ENCODE data around the gene GK. TPM values are rescaled to one million over a fixed set of nuclear protein-coding genes. Genes with fewer than 3 reads are reported as not detected.

The GK gene
- total and polyA plus RNA-seq, 2 of the 8 experiments (the other 6 are each of a cell fraction or from before 2014, with no cell fraction given) = 2.9 to 11.2 TPM

DNA sequence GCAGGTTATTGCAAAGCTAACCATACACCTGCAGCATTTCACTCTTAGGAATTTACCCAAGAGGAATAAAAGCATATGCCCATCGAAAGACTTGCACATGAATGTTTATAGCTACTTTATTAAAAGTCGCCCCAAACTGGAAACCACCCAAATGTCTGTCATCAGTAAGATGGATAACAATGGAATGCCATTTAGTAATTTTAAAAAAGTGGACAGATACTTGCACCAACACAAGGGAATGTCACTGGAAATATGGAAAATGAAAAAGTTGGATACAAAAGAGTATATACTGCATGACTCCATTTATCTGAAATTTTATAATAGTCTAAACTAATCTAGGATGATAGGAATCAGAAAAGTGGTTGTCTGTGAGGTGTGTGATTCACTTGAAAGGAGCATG is 12.9 kb downstream of the GK start:
- no peaks in the 10 kb centered on the region for H3K27me3 ChIP-seq (replicated peaks in 1 of 4; ENCODE audit: control insufficient read depth in 3 of 4, extremely low read depth in 1 of 4, insufficient read depth in 3 of 4, low read length in 3 of 4)
- no peak overlapping the region for H2BK12ac ChIP-seq (ENCODE audit: low read depth, low read length)
- no peak overlapping the region for H3K23ac ChIP-seq (ENCODE audit: insufficient read length)
- no peak overlapping the region for H3K56ac ChIP-seq (replicated peaks; ENCODE audit: insufficient read length, low read depth, low read length)
- no peak overlapping the region for H3K4me2 ChIP-seq (ENCODE audit: insufficient read depth in 1 of 2, low read depth in 2 of 2, low read length in 2 of 2)
- H3K79me1 ChIP-seq (ENCODE audit: low read depth, low read length) = no peaks in the 10 kb centered on the region
- no peak for FAIRE-seq
- no peak overlapping the region for H2BK5ac ChIP-seq (ENCODE audit: low read depth, low read length)
- H4K20me1 ChIP-seq (replicated peaks in 1 of 2; ENCODE audit: control insufficient read depth in 1 of 2, insufficient read depth in 2 of 2, low read length in 2 of 2) = no peaks in the 10 kb centered on the region
- H3K18ac ChIP-seq (ENCODE audit: extremely low read depth, low read length) = no peak overlapping the region
- no peak overlapping the region for H2BK15ac ChIP-seq (ENCODE audit: low read length)
- H2AK5ac ChIP-seq (ENCODE audit: low read depth, low read length) = no peak overlapping the region
- H3K4me1 ChIP-seq (replicated peaks in 1 of 4; ENCODE audit: control insufficient read depth in 3 of 4, insufficient read depth in 4 of 4, low read length in 3 of 4) = no peaks in the 10 kb centered on the region
- no peak overlapping the region for H2AFZ ChIP-seq (ENCODE audit: low read length)
- no peak overlapping the region for H4K91ac ChIP-seq (replicated peaks; ENCODE audit: insufficient read length, low read length)
- H3K27ac ChIP-seq (ENCODE audit: low read depth, low read length) = no peak overlapping the region
- H2BK20ac ChIP-seq (ENCODE audit: low read length) = no peak overlapping the region
- POLR2A ChIA-PET (ENCODE audit: partially characterized antibody) = no interaction called here
- H3K14ac ChIP-seq (ENCODE audit: insufficient read length) = no peak overlapping the region
- CTCF ChIA-PET (ENCODE audit: partially characterized antibody) = no interaction called here
- no peak overlapping the region for H3K4ac ChIP-seq (replicated peaks; ENCODE audit: insufficient read length, low read depth, low read length)
- H3K79me2 ChIP-seq (ENCODE audit: control insufficient read depth in 1 of 2, insufficient read depth in 2 of 2, low read length in 2 of 2) = no peaks in the 10 kb centered on the region
- WGBS, 2 experiments (ENCODE audit: extremely low coverage in 1 of 2, insufficient coverage in 1 of 2, insufficient read length in 1 of 2, insufficient replicate concordance in 2 of 2, low coverage in 1 of 2, low lambda C conversion rate in 2 of 2, missing lambda C conversion rate in 1 of 2) = 85% methylated on average over 2 of the region's 2 CpGs; no CpG with 5 or more reads in 1 of the 2 experiments
- no peak overlapping the region for H4K8ac ChIP-seq (ENCODE audit: extremely low read depth, insufficient read depth, low read length)
- H3K36me3 ChIP-seq (ENCODE audit: control insufficient read depth in 2 of 4, insufficient read depth in 4 of 4, low read length in 3 of 4) = no peaks in the 10 kb centered on the region; a peak in 1 of 8 replicates
- H4K5ac ChIP-seq (ENCODE audit: insufficient read length, low read depth, low read length) = no peak overlapping the region
- H3K9me3 ChIP-seq (ENCODE audit: insufficient read depth in 2 of 2, low read depth in 1 of 2, low read length in 1 of 2) = no peaks in the 10 kb centered on the region
- H2BK120ac ChIP-seq (replicated peaks; ENCODE audit: low read depth, low read length) = no peak overlapping the region
- no peaks in the 10 kb centered on the region for H3K23me2 ChIP-seq (ENCODE audit: low read depth, low read length)
- DNase-seq (ENCODE audit: low read depth in 1 of 2, low spot score in 2 of 2) = no peak
- no peak overlapping the region for H3K9ac ChIP-seq (replicated peaks in 1 of 4; ENCODE audit: extremely low read depth in 1 of 4, low read depth in 3 of 4, low read length in 3 of 4)
- H3K4me3 ChIP-seq (ENCODE audit: extremely low read depth in 1 of 4, insufficient read depth in 2 of 4, low read depth in 3 of 4, low read length in 4 of 4) = no peak overlapping the region
- TF ChIP-seq SIN3A (conservative IDR thresholded peaks at IDR 0.05 in 1 of 2, IDR thresholded peaks at IDR 0.05 in 1 of 2; ENCODE audit: low read depth in 1 of 2, low read length in 2 of 2) (no peak), FOSL1 (IDR thresholded peaks at IDR 0.05; ENCODE audit: insufficient read depth, low read depth, low read length) (no peak), CTBP2 (IDR thresholded peaks at IDR 0.05; ENCODE audit: borderline replicate concordance, insufficient read depth, insufficient read length, low read length) (no peak), TAF7 (optimal IDR thresholded peaks at IDR 0.05; ENCODE audit: borderline replicate concordance, low read depth, low read length) (no peak), GABPA (IDR thresholded peaks at IDR 0.05; ENCODE audit: borderline replicate concordance, insufficient read depth, low read length) (no peak), NRF1 (IDR thresholded peaks at IDR 0.05; ENCODE audit: low read depth, low read length) (no peak), BRCA1 (IDR thresholded peaks at IDR 0.05; ENCODE audit: low read depth, low read length) (no peak), RXRA (IDR thresholded peaks at IDR 0.05; ENCODE audit: insufficient read depth, low read depth, low read length) (no peak), ZNF274 (IDR thresholded peaks at IDR 0.05; ENCODE audit: borderline replicate concordance, extremely low read depth, low read length) (no peak), JUN (IDR thresholded peaks at IDR 0.05; ENCODE audit: low read depth, low read length) (no peak), BACH1 (IDR thresholded peaks at IDR 0.05; ENCODE audit: low read length) (no peak), TCF12 (IDR thresholded peaks at IDR 0.05; ENCODE audit: low read depth, low read length) (no peak), CHD1 (IDR thresholded peaks at IDR 0.05; ENCODE audit: low read depth, low read length) (no peak), EGR1 (IDR thresholded peaks at IDR 0.05; ENCODE audit: borderline replicate concordance, low read depth, low read length) (no peak), CEBPB (IDR thresholded peaks at IDR 0.05; ENCODE audit: low read depth, low read length) (no peak), ASH2L (IDR thresholded peaks at IDR 0.05; ENCODE audit: low read length) (no peak)

All from H1 (cell line).